HCT116 (cell line): Measurements from ENCODE around the gene GTPBP2. TPM values are rescaled to one million over a fixed set of nuclear protein-coding genes. Genes with fewer than 3 reads are reported as not detected.

Experiments
- ATAC-seq: fragments of 200-7000 bp; cut with Tn5 transposase; 2 replicates; pipeline ENCODE4 v1.9.1; 2020; ENCODE audit warnings: mild to moderate bottlenecking, moderate library complexity
- BruUV-seq: library from RNA; stranded (reverse); fragments of 400-500 nt; replicated peaks from 2 replicates; lab custom pipeline; 2021; lab: Mats Ljungman, UMichigan
- CTCF ChIA-PET: fragments of 300-600 bp; sonication (Branson Sonifier 250); formaldehyde crosslinking; loops from one replicate; lab custom pipeline; 2021; ENCODE audit warnings: antibody characterized with exemption; lab: Charles Lee
- POLR2A ChIA-PET: fragments of 300-600, 350-600 bp; sonication (Branson Sonifier 250); formaldehyde crosslinking; loops from one replicate; lab custom pipeline; 2021; ENCODE audit warnings: antibody characterized with exemption; lab: Charles Lee
- RAD21 ChIA-PET, 2 experiments: fragments of 300-600 bp; sonication (Branson Sonifier 250); formaldehyde crosslinking; loops; one replicate each; lab custom pipeline; 2023; ENCODE audit warnings: low total read pairs in 2 of 2; ENCODE audit not compliant: uncharacterized antibody in 2 of 2, unreplicated experiment in 2 of 2, low non-redundant PET in 1 of 2; lab: Charles Lee
- DNase-seq: peaks from one replicate; pipeline ENCODE4 v3.0.0-alpha.2; 2010; ENCODE audit warnings: low read depth, low spot score
- H2AFZ ChIP-seq: fragments of 200-600 bp; shearing (Covaris generic), sonication (generic); 2 replicates; pipeline ENCODE4 v1.6.1; 2017; ENCODE audit warnings: low read depth, mixed run types, mixed read lengths, antibody characterized with exemption, low read length; ENCODE audit not compliant: poor library complexity, severe bottlenecking
- H3K27ac ChIP-seq: 2 replicates; pipeline ENCODE4 v1.5.1; 2012; ENCODE audit warnings: low read depth, low read length
- H3K27me3 ChIP-seq: fragments of 200-600 bp; sonication (generic); 2 replicates; pipeline ENCODE4 v1.6.1; 2016; ENCODE audit warnings: mixed run types, low read length, mixed read lengths; ENCODE audit not compliant: insufficient read depth
- H3K36me3 ChIP-seq, 2 experiments: fragments of 200-500 bp in 1 of 2; fragments of 200-600 bp in 1 of 2; sonication (Bioruptor generic) in 1 of 2; sonication (generic) in 1 of 2; 2 replicates each; pipeline versions ENCODE4 v1.5.1 to v1.6.1; 2014 to 2016; ENCODE audit warnings: low read length in 2 of 2, inconsistent platforms in 1 of 2, mixed read lengths in 1 of 2, mixed run types in 1 of 2; ENCODE audit not compliant: insufficient read depth in 2 of 2, control insufficient read depth in 1 of 2
- H3K4me1 ChIP-seq, 2 experiments: fragments of 200-600 bp in 1 of 2; sonication (generic) in 1 of 2; 2 replicates each; pipeline versions ENCODE4 v1.5.1 to v1.6.1; 2012 to 2017; ENCODE audit warnings: low read length in 2 of 2, inconsistent platforms in 1 of 2, mild to moderate bottlenecking in 1 of 2, mixed read lengths in 1 of 2, mixed run types in 1 of 2, moderate library complexity in 1 of 2; ENCODE audit not compliant: insufficient read depth in 2 of 2, control insufficient read depth in 1 of 2
- H3K4me2 ChIP-seq: fragments of 200-600 bp; sonication (generic); 2 replicates; pipeline ENCODE4 v1.6.1; 2017; ENCODE audit warnings: mixed run types, low read length, mixed read lengths
- H3K4me3 ChIP-seq, 2 experiments: fragments of 200-600 bp in 1 of 2; sonication (generic) in 1 of 2; replicated peaks in 1 of 2; 2 replicates each; pipeline ENCODE4 v1.5.1; 2011 to 2016; ENCODE audit warnings: low read length in 2 of 2, control low read depth in 1 of 2, low read depth in 1 of 2, mild to moderate bottlenecking in 1 of 2, mixed read lengths in 1 of 2, mixed run types in 1 of 2
- H3K79me2 ChIP-seq: fragments of 200-600 bp; sonication (generic); 2 replicates; pipeline ENCODE4 v1.6.1; 2017; ENCODE audit warnings: mild to moderate bottlenecking, mixed run types, low read length, moderate library complexity, mixed read lengths; ENCODE audit not compliant: insufficient read depth
- H3K9ac ChIP-seq: fragments of 200-600 bp; sonication (generic); 2 replicates; pipeline ENCODE4 v1.6.1; 2016; ENCODE audit warnings: low read length, mixed read lengths
- H3K9me2 ChIP-seq: fragments of 200-600 bp; sonication (generic), shearing (Covaris generic); 2 replicates; pipeline ENCODE4 v1.6.1; 2017; ENCODE audit warnings: mixed run types, mild to moderate bottlenecking, moderate library complexity; ENCODE audit not compliant: insufficient read depth
- H3K9me3 ChIP-seq, 2 experiments: fragments of 200-500 bp in 1 of 2; fragments of 200-600 bp in 1 of 2; sonication (Bioruptor generic) in 1 of 2; sonication (generic) in 1 of 2; 2 replicates each; pipeline ENCODE4 v1.6.1; 2014 to 2017; ENCODE audit warnings: low read length in 2 of 2, mixed read lengths in 2 of 2, inconsistent platforms in 1 of 2, low read depth in 1 of 2, mild to moderate bottlenecking in 1 of 2, mixed run types in 1 of 2, moderate library complexity in 1 of 2; ENCODE audit not compliant: control insufficient read depth in 1 of 2, insufficient read depth in 1 of 2
- H4K20me1 ChIP-seq: fragments of 200-600 bp; sonication (generic), shearing (Covaris generic); 2 replicates; pipeline ENCODE4 v1.6.1; 2017; ENCODE audit warnings: mixed run types, mild to moderate bottlenecking, moderate library complexity; ENCODE audit not compliant: insufficient read depth
- CBX3 ChIP-seq: IDR thresholded peaks from 2 replicates; pipeline ENCODE4 v1.6.1; 2012; ENCODE audit warnings: low read depth
- CEBPB ChIP-seq: IDR thresholded peaks from 2 replicates; pipeline ENCODE4 v1.6.1; 2012; ENCODE audit warnings: low read depth
- EGR1 ChIP-seq: IDR thresholded peaks from 2 replicates; pipeline ENCODE4 v1.6.1; 2012; ENCODE audit warnings: low read depth
- ELF1 ChIP-seq: IDR thresholded peaks from 2 replicates; pipeline ENCODE4 v1.6.1; 2012; ENCODE audit warnings: low read depth, borderline replicate concordance
- EZH2phosphoT487 ChIP-seq: fragments of 200-600 bp; IDR thresholded peaks from 2 replicates; pipeline ENCODE4 v1.6.1; 2018; ENCODE audit warnings: antibody characterized with exemption, borderline replicate concordance
- FOSL1 ChIP-seq: IDR thresholded peaks from 2 replicates; pipeline ENCODE4 v1.6.1; 2012; ENCODE audit warnings: low read depth
- JUND ChIP-seq: IDR thresholded peaks from 2 replicates; pipeline ENCODE4 v1.6.1; 2012
- POLR2A ChIP-seq: IDR thresholded peaks from 2 replicates; pipeline ENCODE4 v1.7.0; 2011; ENCODE audit warnings: borderline replicate concordance; ENCODE audit not compliant: insufficient read depth, insufficient read length; ENCODE audit errors: extremely low read depth
- POLR2AphosphoS5 ChIP-seq: IDR thresholded peaks from 2 replicates; pipeline ENCODE4 v1.6.1; 2011; ENCODE audit warnings: mild to moderate bottlenecking, low read depth, low read length, moderate library complexity
- RAD21 ChIP-seq: IDR thresholded peaks from 2 replicates; pipeline ENCODE4 v1.6.1; 2012; ENCODE audit warnings: low read depth, mild to moderate bottlenecking
- SIN3A ChIP-seq: IDR thresholded peaks from 2 replicates; pipeline ENCODE4 v1.6.1; 2012; ENCODE audit warnings: low read depth
- SP1 ChIP-seq: IDR thresholded peaks from 2 replicates; pipeline ENCODE4 v1.6.1; 2012; ENCODE audit warnings: low read depth
- SRF ChIP-seq: IDR thresholded peaks from 2 replicates; pipeline ENCODE4 v1.6.1; 2012; ENCODE audit warnings: low read depth
- TCF7L2 ChIP-seq: IDR thresholded peaks from 2 replicates; pipeline ENCODE4 v1.7.0; 2011; ENCODE audit warnings: borderline replicate concordance, inconsistent platforms; ENCODE audit not compliant: insufficient read depth, insufficient read length; ENCODE audit errors: extremely low read depth
- YY1 ChIP-seq: IDR thresholded peaks from 2 replicates; pipeline ENCODE4 v1.6.1; 2011; ENCODE audit warnings: low read length, low read depth, moderate library complexity, mild to moderate bottlenecking; ENCODE audit not compliant: insufficient replicate concordance; ENCODE audit errors: extremely low read depth
- ZFX ChIP-seq: fragments of 450-650 bp; IDR thresholded peaks from 2 replicates; pipeline ENCODE4 v1.6.1; 2017
- intact Hi-C: fragments of 100-400 bp; cut with micrococcal nuclease; formaldehyde crosslinking; loops from 2 replicates; pipeline ENCODE4 v1.10.0; 2022
- total RNA-seq: library from RNA; stranded (reverse); gene quantifications from one replicate; pipeline ENCODE4 v1.2.1, GENCODE V29; 2021; ENCODE audit not compliant: unreplicated experiment
- TF ChIP-seq, protein P1 (sequence below): IDR thresholded peaks from 2 replicates; pipeline ENCODE4 v1.6.1; 2011; ENCODE audit warnings: mild to moderate bottlenecking, low read length, moderate library complexity; ENCODE audit not compliant: insufficient replicate concordance; ENCODE audit errors: extremely low read depth
- TF ChIP-seq, protein P2 (sequence below), 3 experiments: fragments of 200-600 bp in 1 of 3; sonication (generic) in 1 of 3; IDR thresholded peaks in 2 of 3; conservative IDR thresholded peaks in 1 of 3; 2 replicates each; pipeline ENCODE4 v1.5.1; 2012 to 2017; ENCODE audit warnings: low read depth in 2 of 3, low read length in 2 of 3, antibody characterized with exemption in 1 of 3, borderline replicate concordance in 1 of 3, control low read depth in 1 of 3, mild to moderate bottlenecking in 1 of 3, mixed read lengths in 1 of 3, mixed run types in 1 of 3, moderate library complexity in 1 of 3; ENCODE audit not compliant: insufficient read depth in 1 of 3
- TF ChIP-seq, protein P3 (sequence below): IDR thresholded peaks from 2 replicates; pipeline ENCODE4 v1.6.1; 2012
- TF ChIP-seq, protein P4 (sequence below): IDR thresholded peaks from 2 replicates; pipeline ENCODE4 v1.6.1; 2012

The GTPBP2 gene
- total RNA-seq, 1 experiment from 2014 or later: 98.0 TPM

DNA sequence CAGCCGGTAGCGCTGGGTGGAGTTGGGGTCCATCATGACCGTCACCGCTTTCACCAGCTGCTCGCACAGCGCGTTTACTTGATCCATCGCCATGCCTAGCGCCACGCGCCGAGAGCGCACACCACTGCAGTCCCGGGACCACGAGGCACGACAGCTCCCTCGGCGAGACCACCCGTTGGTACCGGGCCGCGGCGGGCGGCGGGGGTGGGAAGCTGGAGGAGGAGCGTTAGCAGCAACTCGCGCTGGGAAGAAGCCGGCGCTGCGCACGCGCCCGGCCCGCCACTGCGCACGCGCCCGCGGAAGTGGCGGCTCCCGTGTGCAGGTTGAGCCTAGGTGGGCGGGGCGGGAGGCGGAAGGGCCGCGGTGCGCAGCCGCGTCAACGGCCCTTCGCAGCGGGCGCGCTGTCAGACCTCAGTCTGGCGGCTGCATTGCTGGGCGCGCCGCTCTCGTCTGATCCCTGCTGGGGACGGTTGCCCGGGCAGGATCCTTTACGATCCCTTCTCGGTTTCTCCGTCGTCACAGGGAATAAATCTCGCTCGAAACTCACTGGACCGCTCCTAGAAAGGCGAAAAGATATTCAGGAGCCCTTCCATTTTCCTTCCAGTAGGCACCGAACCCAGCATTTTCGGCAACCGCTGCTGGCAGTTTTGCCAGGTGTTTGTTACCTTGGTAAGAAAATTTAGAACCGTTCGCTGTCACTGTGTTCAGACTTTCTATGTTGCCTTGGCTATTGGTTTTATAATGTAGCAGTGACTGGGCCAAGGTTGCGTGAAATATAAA, 53.1 kb downstream of the GTPBP2 start, which contains the start of the genes POLH and XPO5:
Gene POLH, plus strand, starts transcription at position 414 of the 780 bp plus-strand sequence. CDS start 6,135 bp downstream, outside the sequence.
Gene XPO5, minus strand, starts transcription at position 267 of the 780 bp plus-strand sequence. Its CDS starts 174 bp downstream, at position 93.
- Histone ChIP-seq H3K36me3 (peaks cover 21 to 23% of the 10 kb centered on the region in 2 experiments), H3K79me2 (peaks cover 80% of the 10 kb centered on the region), H3K27me3 (no peaks in the 10 kb centered on the region), H3K4me3 (peak within 1 kb of the TSS; percentile 69 to 84), H3K4me2 (peak within 1 kb of the TSS; percentile 98), H3K9me2 (no peaks in the 10 kb centered on the region), H4K20me1 (no peaks in the 10 kb centered on the region), H2AFZ (no peak within 1 kb of the TSS), H3K9me3 (no peaks in the 10 kb centered on the region), H3K9ac (peak within 1 kb of the TSS; percentile 91), H3K27ac (peak within 1 kb of the TSS; percentile 88), H3K4me1 (peaks cover 8 to 15% of the 10 kb centered on the region in 2 experiments; a peak in 3 of 4 replicates)
- ATAC-seq: peak; percentile 92
- TF ChIP-seq RAD21 (no peak; the same call in 1 of the 2 replicates), CBX3 (peak; percentile 50), POLR2AphosphoS5 (peak; percentile 100), POLR2A (peak; percentile 99), EZH2phosphoT487 (no peak), JUND (no peak), YY1 (peak; percentile 41), SP1 (peak; percentile 15; the same call in 1 of the 2 replicates), FOSL1 (no peak), SRF (no peak), EGR1 (peak; percentile 92), SIN3A (peak; percentile 98), ZFX (peak; percentile 58; the same call in 1 of the 2 replicates), ELF1 (peak; percentile 57), TCF7L2 (peak; percentile 56), CEBPB (no peak)
- TF ChIP-seq, protein P1, sequence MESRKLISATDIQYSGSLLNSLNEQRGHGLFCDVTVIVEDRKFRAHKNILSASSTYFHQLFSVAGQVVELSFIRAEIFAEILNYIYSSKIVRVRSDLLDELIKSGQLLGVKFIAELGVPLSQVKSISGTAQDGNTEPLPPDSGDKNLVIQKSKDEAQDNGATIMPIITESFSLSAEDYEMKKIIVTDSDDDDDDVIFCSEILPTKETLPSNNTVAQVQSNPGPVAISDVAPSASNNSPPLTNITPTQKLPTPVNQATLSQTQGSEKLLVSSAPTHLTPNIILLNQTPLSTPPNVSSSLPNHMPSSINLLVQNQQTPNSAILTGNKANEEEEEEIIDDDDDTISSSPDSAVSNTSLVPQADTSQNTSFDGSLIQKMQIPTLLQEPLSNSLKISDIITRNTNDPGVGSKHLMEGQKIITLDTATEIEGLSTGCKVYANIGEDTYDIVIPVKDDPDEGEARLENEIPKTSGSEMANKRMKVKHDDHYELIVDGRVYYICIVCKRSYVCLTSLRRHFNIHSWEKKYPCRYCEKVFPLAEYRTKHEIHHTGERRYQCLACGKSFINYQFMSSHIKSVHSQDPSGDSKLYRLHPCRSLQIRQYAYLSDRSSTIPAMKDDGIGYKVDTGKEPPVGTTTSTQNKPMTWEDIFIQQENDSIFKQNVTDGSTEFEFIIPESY: no peak
- TF ChIP-seq, protein P2, sequence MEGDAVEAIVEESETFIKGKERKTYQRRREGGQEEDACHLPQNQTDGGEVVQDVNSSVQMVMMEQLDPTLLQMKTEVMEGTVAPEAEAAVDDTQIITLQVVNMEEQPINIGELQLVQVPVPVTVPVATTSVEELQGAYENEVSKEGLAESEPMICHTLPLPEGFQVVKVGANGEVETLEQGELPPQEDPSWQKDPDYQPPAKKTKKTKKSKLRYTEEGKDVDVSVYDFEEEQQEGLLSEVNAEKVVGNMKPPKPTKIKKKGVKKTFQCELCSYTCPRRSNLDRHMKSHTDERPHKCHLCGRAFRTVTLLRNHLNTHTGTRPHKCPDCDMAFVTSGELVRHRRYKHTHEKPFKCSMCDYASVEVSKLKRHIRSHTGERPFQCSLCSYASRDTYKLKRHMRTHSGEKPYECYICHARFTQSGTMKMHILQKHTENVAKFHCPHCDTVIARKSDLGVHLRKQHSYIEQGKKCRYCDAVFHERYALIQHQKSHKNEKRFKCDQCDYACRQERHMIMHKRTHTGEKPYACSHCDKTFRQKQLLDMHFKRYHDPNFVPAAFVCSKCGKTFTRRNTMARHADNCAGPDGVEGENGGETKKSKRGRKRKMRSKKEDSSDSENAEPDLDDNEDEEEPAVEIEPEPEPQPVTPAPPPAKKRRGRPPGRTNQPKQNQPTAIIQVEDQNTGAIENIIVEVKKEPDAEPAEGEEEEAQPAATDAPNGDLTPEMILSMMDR (IDR thresholded peaks at IDR 0.05 in 2 of 3, conservative IDR thresholded peaks at IDR 0.05 in 1 of 3; ENCODE audit: borderline replicate concordance in 1 of 3, insufficient read depth in 1 of 3, low read depth in 2 of 3, low read length in 2 of 3): peak in 2 of 3 experiments; percentile 18 to 40; a peak in 3 of 6 replicates
- TF ChIP-seq, protein P3, sequence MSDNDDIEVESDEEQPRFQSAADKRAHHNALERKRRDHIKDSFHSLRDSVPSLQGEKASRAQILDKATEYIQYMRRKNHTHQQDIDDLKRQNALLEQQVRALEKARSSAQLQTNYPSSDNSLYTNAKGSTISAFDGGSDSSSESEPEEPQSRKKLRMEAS: peak; percentile 83
- TF ChIP-seq, protein P4, sequence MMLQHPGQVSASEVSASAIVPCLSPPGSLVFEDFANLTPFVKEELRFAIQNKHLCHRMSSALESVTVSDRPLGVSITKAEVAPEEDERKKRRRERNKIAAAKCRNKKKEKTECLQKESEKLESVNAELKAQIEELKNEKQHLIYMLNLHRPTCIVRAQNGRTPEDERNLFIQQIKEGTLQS: no peak
- ChIA-PET POLR2A (interaction anchor here (1.0 to 1.4 kb wide), 4 partner anchors 51 to 194 kb away, joined by 3 to 6 read pairs (median 3); partner anchors contain the start of genes GTPBP2 and VEGFA), CTCF (no interaction called here), RAD21 (no interaction called here)
- TSS peak; percentile 81 for BruUV-seq
- DNase-seq: peak; percentile 81
- intact Hi-C loops: no loop called here
